Endothelial cell of umbilical vein (primary cell): ENCODE data around the gene HPSE2.

ENCODE experiments used
- MYC ChIP-seq: IDR thresholded peaks from one replicate; pipeline ENCODE4 v1.6.1; 2011; ENCODE audit warnings: mild to moderate bottlenecking, low read depth, low read length
- POLR2A ChIP-seq: IDR thresholded peaks from 2 replicates; pipeline ENCODE4 v1.6.1; 2012; ENCODE audit warnings: low read depth, mild to moderate bottlenecking, control low read depth, low read length
- POLR2AphosphoS5 ChIP-seq: IDR thresholded peaks from 2 replicates; pipeline ENCODE4 v1.6.1; 2012; ENCODE audit warnings: low read depth, mild to moderate bottlenecking, control low read depth, low read length, moderate library complexity; ENCODE audit not compliant: insufficient read depth
- TF ChIP-seq, protein P1 (sequence below), 2 donors: IDR thresholded peaks; 1 replicate in 1 of 2; 2 replicates in 1 of 2; pipeline ENCODE4 v1.5.1; 2011; ENCODE audit warnings: low read length in 2 of 2, mild to moderate bottlenecking in 2 of 2, moderate library complexity in 2 of 2, control low read depth in 1 of 2, inconsistent platforms in 1 of 2, low read depth in 1 of 2; ENCODE audit not compliant: insufficient read depth in 1 of 2; ENCODE audit errors: extremely low read depth in 1 of 2

DNA sequence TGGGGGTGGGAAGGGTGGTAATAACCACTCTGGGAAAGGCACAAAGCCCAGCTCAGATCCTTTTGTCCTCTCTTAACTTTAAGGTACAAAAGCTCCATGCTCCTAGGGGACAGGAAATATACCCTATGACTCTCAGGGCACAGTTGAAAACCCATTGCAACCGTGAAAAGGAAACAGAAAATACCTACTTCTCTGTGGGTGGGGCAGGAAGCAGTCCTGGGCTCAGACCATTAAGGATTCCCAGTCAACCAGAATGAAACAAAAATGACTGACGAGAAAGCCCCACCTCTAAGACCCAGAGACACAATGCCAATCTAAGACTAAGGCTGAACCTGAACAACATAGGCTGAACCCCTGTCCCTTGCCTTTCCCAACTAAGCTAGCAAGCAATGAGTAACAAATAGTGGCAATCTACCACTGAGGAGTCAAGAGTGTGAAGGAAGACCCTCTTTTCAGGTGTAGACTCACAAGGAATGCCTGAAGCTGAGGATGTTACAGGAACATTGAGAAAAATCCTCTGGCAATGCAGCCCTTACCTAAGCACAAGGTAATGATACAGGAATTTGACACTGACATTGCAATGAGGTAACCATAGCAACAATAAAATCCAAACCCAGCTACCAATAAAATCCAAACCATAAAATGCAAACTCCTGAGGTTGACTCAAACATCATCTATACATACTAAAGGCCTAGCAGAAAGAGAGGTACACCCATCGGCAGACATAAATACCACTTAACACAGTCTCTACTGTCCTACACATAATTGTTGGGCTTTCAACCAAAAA is 380.1 kb downstream of the HPSE2 start:
- TF ChIP-seq, protein P1, sequence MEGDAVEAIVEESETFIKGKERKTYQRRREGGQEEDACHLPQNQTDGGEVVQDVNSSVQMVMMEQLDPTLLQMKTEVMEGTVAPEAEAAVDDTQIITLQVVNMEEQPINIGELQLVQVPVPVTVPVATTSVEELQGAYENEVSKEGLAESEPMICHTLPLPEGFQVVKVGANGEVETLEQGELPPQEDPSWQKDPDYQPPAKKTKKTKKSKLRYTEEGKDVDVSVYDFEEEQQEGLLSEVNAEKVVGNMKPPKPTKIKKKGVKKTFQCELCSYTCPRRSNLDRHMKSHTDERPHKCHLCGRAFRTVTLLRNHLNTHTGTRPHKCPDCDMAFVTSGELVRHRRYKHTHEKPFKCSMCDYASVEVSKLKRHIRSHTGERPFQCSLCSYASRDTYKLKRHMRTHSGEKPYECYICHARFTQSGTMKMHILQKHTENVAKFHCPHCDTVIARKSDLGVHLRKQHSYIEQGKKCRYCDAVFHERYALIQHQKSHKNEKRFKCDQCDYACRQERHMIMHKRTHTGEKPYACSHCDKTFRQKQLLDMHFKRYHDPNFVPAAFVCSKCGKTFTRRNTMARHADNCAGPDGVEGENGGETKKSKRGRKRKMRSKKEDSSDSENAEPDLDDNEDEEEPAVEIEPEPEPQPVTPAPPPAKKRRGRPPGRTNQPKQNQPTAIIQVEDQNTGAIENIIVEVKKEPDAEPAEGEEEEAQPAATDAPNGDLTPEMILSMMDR (IDR thresholded peaks at IDR 0.05; ENCODE audit: extremely low read depth in 1 of 2, insufficient read depth in 1 of 2, low read depth in 1 of 2, low read length in 2 of 2), result no peak
- TF ChIP-seq POLR2AphosphoS5 (no peak), MYC (no peak), POLR2A (no peak)
